Astrocyte (in vitro differentiated cells and primary cell): Measurements from ENCODE around the gene GPBAR1.

Experiments used
- CTCF ChIP-seq: IDR thresholded peaks from 2 replicates; pipeline ENCODE4 v1.5.1; 2011; ENCODE audit warnings: low read depth, mild to moderate bottlenecking, inconsistent platforms, low read length, moderate library complexity; ENCODE audit not compliant: insufficient read depth
- EZH2 ChIP-seq: IDR thresholded peaks from 2 replicates; pipeline ENCODE4 v1.6.1; 2012; ENCODE audit warnings: mild to moderate bottlenecking, low read length, inconsistent platforms; ENCODE audit not compliant: insufficient read depth

DNA sequence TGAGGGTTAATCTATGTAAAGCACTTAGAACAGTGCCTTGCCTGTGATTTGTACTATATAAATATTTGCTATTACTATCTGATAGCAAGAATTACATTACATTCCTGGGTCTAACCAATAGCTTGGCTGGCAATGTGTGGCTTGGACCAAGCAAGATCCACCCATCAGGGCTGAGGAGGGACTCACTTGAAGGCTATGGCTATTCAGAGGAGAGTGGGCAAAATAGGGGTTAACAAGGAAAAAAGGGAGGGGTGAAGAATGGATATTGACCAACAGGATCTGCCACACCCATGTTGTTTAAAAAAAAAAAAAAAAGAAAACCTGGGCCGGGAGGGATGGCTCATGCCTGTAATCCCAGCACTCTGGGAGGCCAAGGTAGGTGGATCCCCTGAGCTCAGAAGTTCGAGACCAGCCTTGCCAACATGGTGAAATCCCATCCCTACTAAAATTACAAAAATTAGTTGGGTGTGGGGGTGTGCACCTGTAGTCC lies 51.5 kb downstream of the GPBAR1 start:
- TF ChIP-seq CTCF (no peak), EZH2 (no peak)
